Duodenal mucosa (tissue), 2 donors: ENCODE results near the gene EPB41.

Experiments
- H3K27ac ChIP-seq: one replicate; pipeline ENCODE4 v1.7.0; 2013; ENCODE audit warnings: low read depth, low read length
- H3K27me3 ChIP-seq, 2 donors: one replicate each; pipeline ENCODE4 v1.7.0; 2013; ENCODE audit warnings: low read length in 2 of 2, control low read depth in 1 of 2; ENCODE audit not compliant: insufficient read depth in 2 of 2, control insufficient read depth in 1 of 2
- H3K36me3 ChIP-seq, 2 donors: one replicate each; pipeline ENCODE4 v1.7.0; 2013; ENCODE audit warnings: low read length in 2 of 2, control low read depth in 1 of 2; ENCODE audit not compliant: insufficient read depth in 2 of 2, control insufficient read depth in 1 of 2
- H3K4me1 ChIP-seq, 2 donors: one replicate each; pipeline ENCODE4 v1.7.0; 2013; ENCODE audit warnings: low read length in 2 of 2, control low read depth in 1 of 2; ENCODE audit not compliant: insufficient read depth in 2 of 2, control insufficient read depth in 1 of 2
- H3K4me3 ChIP-seq, 2 donors: one replicate each; pipeline ENCODE4 v1.7.0; 2013; ENCODE audit warnings: low read length in 2 of 2, low read depth in 1 of 2
- H3K9ac ChIP-seq, 2 donors: one replicate each; pipeline ENCODE4 v1.7.0; 2013; ENCODE audit warnings: low read length in 2 of 2, low read depth in 1 of 2
- H3K9me3 ChIP-seq, 2 donors: one replicate each; pipeline ENCODE4 v1.7.0; 2013; ENCODE audit warnings: low read length in 2 of 2, control low read depth in 1 of 2; ENCODE audit not compliant: control insufficient read depth in 1 of 2

The EPB41 gene

GRCh38 chr1:28925350-28925891, 11.1 kb downstream of the EPB41 start:
- H3K4me1 ChIP-seq = peaks cover 26 to 28% of the 10 kb centered on the region in 2 donors
- no peaks in the 10 kb centered on the region for H3K9me3 ChIP-seq
- H3K27ac ChIP-seq = no peak overlapping the region
- H3K4me3 ChIP-seq = no peak overlapping the region
- no peaks in the 10 kb centered on the region for H3K36me3 ChIP-seq
- H3K27me3 ChIP-seq = no peaks in the 10 kb centered on the region
- H3K9ac ChIP-seq = no peak overlapping the region

DNA sequence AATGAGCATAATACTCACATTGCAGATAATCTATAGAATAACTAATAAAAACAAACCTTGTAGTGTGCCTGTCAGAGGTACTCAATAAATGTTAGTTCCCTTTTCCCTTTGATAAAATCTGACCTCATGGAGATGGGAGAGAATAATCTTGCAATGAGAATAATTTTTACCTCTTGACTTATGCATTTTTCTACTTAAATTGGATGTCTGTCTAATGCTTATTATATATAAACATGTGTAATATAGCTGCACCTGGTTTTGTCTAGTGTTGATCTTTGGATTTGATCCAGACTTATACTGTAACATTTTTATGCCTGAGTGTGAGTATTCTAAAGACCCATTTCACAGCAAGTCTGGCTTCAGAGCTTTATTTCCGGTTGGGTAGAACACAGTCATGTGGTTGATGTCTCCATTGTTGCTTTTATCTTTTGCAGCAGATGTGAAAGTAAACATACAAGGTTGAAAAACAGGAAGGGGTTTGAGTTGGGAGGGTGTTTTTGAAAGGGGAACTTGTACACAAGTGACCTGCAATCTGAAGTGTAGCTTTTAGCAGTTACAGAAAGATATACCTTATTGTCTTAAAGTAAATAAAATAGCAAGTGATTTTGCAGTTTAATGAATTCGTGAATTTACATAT, 12.4 kb downstream of the EPB41 start:
- H3K27ac ChIP-seq = no peak overlapping the region

DNA sequence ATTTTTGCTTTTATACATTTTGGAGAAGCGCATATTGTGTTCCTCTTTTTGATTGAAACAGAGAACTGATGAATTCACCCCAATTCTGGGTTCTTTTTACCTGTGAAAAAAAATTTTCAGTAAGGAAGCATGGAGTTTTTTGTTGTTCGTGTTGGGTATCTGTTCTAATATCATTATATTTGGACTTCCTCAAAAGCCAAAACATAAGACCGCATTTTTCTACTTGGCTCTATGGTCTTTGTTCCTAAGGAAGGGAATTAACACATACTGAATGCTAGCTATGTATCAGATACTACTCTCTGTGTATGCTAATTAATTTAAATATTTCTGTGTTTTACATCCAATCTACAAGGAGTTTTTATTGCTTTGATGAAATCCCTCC, 12.9 kb downstream of the EPB41 start:
- Histone ChIP-seq H3K9ac (no peak overlapping the region), H3K4me3 (peak overlapping the region in 1 of 2 donors; percentile 37), H3K4me1 (peaks cover 26 to 28% of the 10 kb centered on the region in 2 donors), H3K9me3 (no peaks in the 10 kb centered on the region), H3K27ac (no peak overlapping the region), H3K36me3 (no peaks in the 10 kb centered on the region), H3K27me3 (no peaks in the 10 kb centered on the region)

More for the DNA sequence above, 12.4 kb downstream of the EPB41 start:
- Histone ChIP-seq H3K4me1 (peaks cover 26 to 28% of the 10 kb centered on the region in 2 donors), H3K36me3 (no peaks in the 10 kb centered on the region), H3K4me3 (peak overlapping the region in 1 of 2 donors; percentile 37), H3K9ac (no peak overlapping the region), H3K9me3 (no peaks in the 10 kb centered on the region), H3K27me3 (no peaks in the 10 kb centered on the region)

GRCh38 chr1:28927648-28928313, 13.4 kb downstream of the EPB41 start:
- H3K36me3 ChIP-seq = no peaks in the 10 kb centered on the region
- H3K9me3 ChIP-seq = no peaks in the 10 kb centered on the region
- H3K27ac ChIP-seq = no peak overlapping the region
- H3K4me1 ChIP-seq = peaks cover 26 to 28% of the 10 kb centered on the region in 2 donors
- H3K27me3 ChIP-seq = no peaks in the 10 kb centered on the region
- H3K9ac ChIP-seq = peak overlapping the region in 1 of 2 donors; percentile 22
- peak overlapping the region in 1 of 2 donors; percentile 37 for H3K4me3 ChIP-seq

- Histone ChIP-seq H3K27me3 (no peaks in the 10 kb centered on the region), H3K27ac (no peak overlapping the region), H3K36me3 (no peaks in the 10 kb centered on the region), H3K4me3 (peak overlapping the region in 1 of 2 donors; percentile 37), H3K4me1 (peaks cover 26 to 33% of the 10 kb centered on the region in 2 donors), H3K9ac (peak overlapping the region in 1 of 2 donors; percentile 22), H3K9me3 (no peaks in the 10 kb centered on the region)
These were observed 14.1 kb downstream of the EPB41 start for GRCh38 chr1:28928314-28928941.

DNA sequence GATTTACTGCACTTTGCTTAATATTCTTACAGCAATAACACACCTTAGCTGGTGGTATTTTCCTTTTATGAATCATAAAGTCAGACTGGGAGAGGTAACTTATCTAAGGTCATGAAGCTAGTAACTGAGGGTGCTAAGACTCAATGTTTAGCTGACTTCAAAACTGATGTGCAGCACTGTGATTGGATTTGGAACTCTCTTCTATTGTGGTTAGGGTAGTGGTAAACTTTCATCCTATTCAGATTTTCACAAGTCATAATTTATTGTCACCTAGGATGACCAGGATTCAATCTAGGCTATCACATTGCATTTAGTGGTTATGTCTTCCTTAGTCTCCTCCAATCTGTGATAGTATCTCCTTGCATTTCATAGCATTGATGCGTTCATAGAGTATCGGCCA, 18.9 kb downstream of the EPB41 start:
- H3K27ac ChIP-seq = no peak overlapping the region
- H3K9me3 ChIP-seq = no peaks in the 10 kb centered on the region
- no peak overlapping the region for H3K4me3 ChIP-seq
- H3K4me1 ChIP-seq = peaks cover 3 to 15% of the 10 kb centered on the region in 2 donors
- no peaks in the 10 kb centered on the region for H3K27me3 ChIP-seq
- no peak overlapping the region for H3K9ac ChIP-seq
- no peaks in the 10 kb centered on the region for H3K36me3 ChIP-seq

- Histone ChIP-seq H3K4me1 (peaks cover 0 to 8% of the 10 kb centered on the region in 2 donors), H3K27ac (no peak overlapping the region), H3K4me3 (no peak overlapping the region), H3K36me3 (no peaks in the 10 kb centered on the region), H3K9me3 (no peaks in the 10 kb centered on the region), H3K27me3 (no peaks in the 10 kb centered on the region), H3K9ac (no peak overlapping the region)
These were observed 19.5 kb downstream of the EPB41 start for GRCh38 chr1:28933918-28934317.

DNA sequence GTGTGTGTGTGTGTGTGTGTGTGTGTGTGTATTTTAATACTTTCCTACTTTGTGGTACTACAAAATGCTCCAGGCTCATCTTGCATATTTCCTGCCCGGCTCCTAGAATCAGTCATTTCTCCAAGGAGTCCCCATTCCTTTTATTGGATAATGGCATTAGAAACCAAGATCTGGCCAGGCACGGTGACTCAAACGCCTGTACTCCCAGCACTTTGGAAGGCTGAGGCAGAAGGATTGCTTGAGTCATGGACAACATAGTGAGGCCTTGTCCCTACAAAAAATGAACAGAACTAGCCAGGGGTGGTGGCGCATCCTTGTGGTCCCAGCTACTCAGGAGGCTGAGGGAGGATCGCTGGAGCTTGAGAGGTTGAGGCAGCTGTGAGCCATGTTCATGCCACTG, 20.3 kb downstream of the EPB41 start:
- Histone ChIP-seq H3K27ac (no peak overlapping the region), H3K4me3 (no peak overlapping the region), H3K9me3 (no peaks in the 10 kb centered on the region), H3K27me3 (no peaks in the 10 kb centered on the region), H3K9ac (no peak overlapping the region), H3K4me1 (peaks cover 0 to 7% of the 10 kb centered on the region in 2 donors), H3K36me3 (no peaks in the 10 kb centered on the region)

GRCh38 chr1:28935293-28935692, 20.9 kb downstream of the EPB41 start:
- Histone ChIP-seq H3K9ac (no peak overlapping the region), H3K27me3 (no peaks in the 10 kb centered on the region), H3K4me1 (peaks cover 0 to 7% of the 10 kb centered on the region in 2 donors), H3K27ac (no peak overlapping the region), H3K36me3 (no peaks in the 10 kb centered on the region), H3K9me3 (no peaks in the 10 kb centered on the region), H3K4me3 (no peak overlapping the region)

GRCh38 chr1:28936094-28936493, 21.7 kb downstream of the EPB41 start:
- H3K27ac ChIP-seq = no peak overlapping the region
- H3K27me3 ChIP-seq = no peaks in the 10 kb centered on the region
- no peak overlapping the region for H3K9ac ChIP-seq
- H3K36me3 ChIP-seq = no peaks in the 10 kb centered on the region
- no peaks in the 10 kb centered on the region for H3K9me3 ChIP-seq
- H3K4me1 ChIP-seq = peaks cover 0 to 7% of the 10 kb centered on the region in 2 donors
- no peak overlapping the region for H3K4me3 ChIP-seq
